Subcutaneous abdominal adipose tissue (tissue), 5 donors: ENCODE results near the gene KRT36.

ENCODE experiments used
- H3K27ac ChIP-seq: one replicate; pipeline ENCODE4 v1.7.0; 2013; ENCODE audit warnings: low read depth, mild to moderate bottlenecking, inconsistent platforms, low read length, moderate library complexity
- H3K27me3 ChIP-seq, 5 donors: one replicate each; pipeline ENCODE4 v1.7.0; 2013; ENCODE audit warnings: low read length in 5 of 5, inconsistent platforms in 1 of 5; ENCODE audit not compliant: control insufficient read depth in 5 of 5, insufficient read depth in 4 of 5
- H3K36me3 ChIP-seq, 5 donors: one replicate each; pipeline ENCODE4 v1.7.0; 2013; ENCODE audit warnings: low read length in 5 of 5; ENCODE audit not compliant: control insufficient read depth in 5 of 5, insufficient read depth in 5 of 5
- H3K4me1 ChIP-seq, 5 donors: one replicate each; pipeline ENCODE4 v1.7.0; 2013; ENCODE audit warnings: low read length in 5 of 5, mild to moderate bottlenecking in 3 of 5, moderate library complexity in 1 of 5; ENCODE audit not compliant: control insufficient read depth in 5 of 5, insufficient read depth in 5 of 5
- H3K4me3 ChIP-seq, 5 donors: one replicate each; pipeline ENCODE4 v1.7.0; 2013; ENCODE audit warnings: low read length in 5 of 5, low read depth in 1 of 5
- H3K9ac ChIP-seq, 5 donors: one replicate each; pipeline ENCODE4 v1.7.0; 2013; ENCODE audit warnings: low read length in 5 of 5, mild to moderate bottlenecking in 4 of 5, moderate library complexity in 3 of 5
- H3K9me3 ChIP-seq, 5 donors: one replicate each; pipeline ENCODE4 v1.7.0; 2013; ENCODE audit warnings: low read length in 5 of 5; ENCODE audit not compliant: control insufficient read depth in 5 of 5
- donor health status: healthy.
- donor health status: healthy.
- donor health status: healthy.
- donor health status: healthy.
- donor health status: healthy.

The KRT36 gene

DNA sequence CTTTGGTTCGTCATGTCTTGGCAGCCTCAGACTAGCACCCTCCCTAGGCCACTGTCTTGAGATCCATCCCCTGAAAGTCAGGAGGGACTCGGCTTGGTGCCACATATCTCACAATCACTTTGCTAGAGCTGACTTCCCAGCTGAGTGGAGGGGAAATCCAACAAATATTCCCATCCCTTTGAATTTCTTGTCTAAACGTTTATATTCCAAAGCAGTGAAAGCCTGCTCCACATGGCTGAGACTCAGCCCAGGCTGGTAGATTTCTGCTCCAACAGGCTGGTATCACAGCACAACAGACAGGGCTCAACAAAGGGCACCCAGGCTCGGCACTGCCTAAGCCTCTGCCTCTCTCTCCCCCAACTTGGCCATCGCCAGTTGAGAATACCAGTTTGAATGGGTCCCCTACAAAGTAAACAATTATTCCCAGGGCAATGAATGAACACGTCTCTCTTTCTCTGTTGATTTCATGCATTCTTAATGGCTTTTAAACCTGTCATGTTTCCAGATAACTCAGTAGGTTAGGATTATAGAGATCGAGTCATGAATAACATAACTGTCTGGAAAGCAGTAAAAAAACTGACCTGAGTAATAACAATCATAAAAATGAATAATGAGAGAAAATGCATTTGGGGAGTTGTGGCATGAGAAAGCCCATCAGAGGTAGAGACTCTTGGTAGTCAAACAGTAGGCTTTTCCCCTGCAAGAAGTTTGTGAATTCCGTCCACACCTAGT is 14.7 kb upstream of the KRT36 start:
- H3K4me3 ChIP-seq, result no peak overlapping the region
- no peak overlapping the region for H3K9ac ChIP-seq
- H3K36me3 ChIP-seq, result no peaks in the 10 kb centered on the region
- no peak overlapping the region for H3K27ac ChIP-seq
- no peaks in the 10 kb centered on the region for H3K9me3 ChIP-seq
- no peaks in the 10 kb centered on the region for H3K4me1 ChIP-seq
- H3K27me3 ChIP-seq, result peaks cover 2 to 14% (median 7%) of the 10 kb centered on the region in 5 donors

- H3K36me3 ChIP-seq, result no peaks in the 10 kb centered on the region
- H3K27ac ChIP-seq, result no peak overlapping the region
Measured at GRCh38 chr17:41503202-41503601, 13.5 kb upstream of the KRT36 start.

DNA sequence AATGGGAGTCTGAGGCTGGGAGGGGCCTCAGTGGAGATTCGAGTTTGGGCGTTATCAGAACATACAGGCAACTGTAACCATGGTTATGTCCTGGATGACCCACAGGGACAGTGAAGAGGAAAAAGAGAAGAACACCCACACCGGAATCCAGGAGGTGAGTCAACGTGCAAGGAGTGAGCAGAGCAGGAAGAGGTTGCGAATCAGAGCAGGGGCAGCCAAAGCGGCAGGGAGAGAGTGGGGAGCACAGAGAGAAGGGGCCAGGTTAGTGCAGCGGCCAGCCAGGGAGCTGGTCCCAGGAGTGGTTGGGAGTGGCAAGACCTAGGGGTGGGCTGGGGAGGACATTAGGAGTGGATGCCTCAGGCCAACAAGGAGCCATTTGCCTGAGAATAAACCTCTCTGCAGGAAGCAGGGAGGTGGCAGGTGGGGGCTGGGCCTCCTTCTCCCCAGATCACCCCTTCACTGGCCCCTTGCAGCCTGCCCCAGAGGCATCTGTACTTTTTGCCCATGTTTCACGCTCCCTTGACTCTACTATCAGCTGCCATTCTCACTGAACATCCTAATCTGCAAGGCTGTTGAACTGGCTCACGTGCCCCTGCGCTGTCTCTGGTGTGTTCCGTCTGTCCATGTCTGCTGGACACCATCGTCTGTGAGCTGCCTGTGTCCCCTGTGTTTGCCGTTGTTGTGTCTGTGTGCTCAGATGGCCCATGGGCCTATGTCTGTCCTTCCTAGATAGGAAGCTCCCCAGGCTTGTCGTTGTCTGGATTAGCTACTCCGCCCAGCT is 10.6 kb upstream of the KRT36 start:
- H3K36me3 ChIP-seq, result no peaks in the 10 kb centered on the region
- H3K4me3 ChIP-seq, result no peak overlapping the region
- no peaks in the 10 kb centered on the region for H3K9me3 ChIP-seq
- no peak overlapping the region for H3K27ac ChIP-seq
- peaks cover 0 to 15% (median 10%) of the 10 kb centered on the region in 5 donors for H3K27me3 ChIP-seq
- no peak overlapping the region for H3K9ac ChIP-seq
- H3K4me1 ChIP-seq, result peaks cover 0 to 12% (median 4%) of the 10 kb centered on the region in 5 donors

More at GRCh38 chr17:41503202-41503601, 13.5 kb upstream of the KRT36 start:
- Histone ChIP-seq H3K9ac (no peak overlapping the region), H3K4me3 (no peak overlapping the region), H3K27me3 (peaks cover 3 to 17% (median 9%) of the 10 kb centered on the region in 5 donors), H3K9me3 (no peaks in the 10 kb centered on the region), H3K4me1 (peaks cover 0 to 6% (median 0%) of the 10 kb centered on the region in 5 donors)

DNA sequence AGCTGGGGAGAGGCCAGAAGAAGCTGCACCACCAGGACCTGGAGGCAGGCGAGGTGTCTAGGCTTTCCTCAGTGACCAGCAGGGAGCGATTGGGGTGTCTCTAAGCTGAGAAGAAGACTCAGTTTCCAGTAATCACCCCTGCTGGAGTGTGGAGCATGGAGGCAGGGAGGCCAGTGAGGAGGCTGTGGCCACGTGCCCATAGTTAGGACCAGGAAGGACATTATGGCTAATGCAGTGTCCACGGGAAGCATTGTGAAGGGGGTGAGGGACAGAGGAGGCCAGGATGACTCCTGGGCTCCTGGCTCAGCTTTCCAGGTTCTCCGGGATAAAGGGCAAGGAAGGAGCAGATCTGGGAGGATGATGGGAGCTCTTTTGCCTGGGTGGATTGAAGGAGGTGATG is 10.0 kb upstream of the KRT36 start:
- H3K4me1 ChIP-seq, result peaks cover 0 to 12% (median 4%) of the 10 kb centered on the region in 5 donors
- H3K4me3 ChIP-seq, result no peak overlapping the region
- H3K36me3 ChIP-seq, result no peaks in the 10 kb centered on the region
- H3K27ac ChIP-seq, result no peak overlapping the region
- H3K27me3 ChIP-seq, result peaks cover 0 to 15% (median 10%) of the 10 kb centered on the region in 5 donors
- no peak overlapping the region for H3K9ac ChIP-seq
- H3K9me3 ChIP-seq, result no peaks in the 10 kb centered on the region

DNA sequence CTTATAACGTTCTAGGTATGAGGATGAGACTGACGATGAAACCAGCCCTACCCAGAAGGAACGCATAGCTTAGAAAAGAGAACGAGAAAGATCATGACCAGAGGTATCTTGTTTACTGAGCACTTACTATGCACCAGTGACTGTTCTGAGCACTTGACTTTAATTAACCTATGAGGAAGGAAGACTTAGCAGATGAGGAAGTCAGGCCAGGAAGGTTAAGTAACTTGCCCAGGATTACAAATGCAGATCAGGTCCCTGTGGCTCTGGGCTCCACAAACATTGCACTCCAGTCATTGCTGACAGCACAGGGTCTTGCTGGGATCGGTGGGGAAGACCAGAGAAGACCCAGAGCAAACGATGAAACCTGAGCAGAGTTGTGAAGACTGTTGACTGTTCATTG is 8.6 kb upstream of the KRT36 start:
- Histone ChIP-seq H3K27me3 (peaks cover 0 to 15% (median 10%) of the 10 kb centered on the region in 5 donors), H3K27ac (no peak overlapping the region), H3K9ac (no peak overlapping the region), H3K4me3 (no peak overlapping the region), H3K9me3 (no peaks in the 10 kb centered on the region), H3K36me3 (no peaks in the 10 kb centered on the region), H3K4me1 (peaks cover 0 to 14% (median 4%) of the 10 kb centered on the region in 5 donors)

GRCh38 chr17:41496803-41497484 is 7.2 kb upstream of the KRT36 start:
- Histone ChIP-seq H3K4me1 (peaks cover 0 to 26% (median 15%) of the 10 kb centered on the region in 5 donors), H3K27ac (no peak overlapping the region), H3K9me3 (no peaks in the 10 kb centered on the region), H3K9ac (no peak overlapping the region), H3K36me3 (no peaks in the 10 kb centered on the region), H3K27me3 (peaks cover 0 to 15% (median 10%) of the 10 kb centered on the region in 5 donors), H3K4me3 (peak overlapping the region in 1 of 5 donors; percentile 7)

DNA sequence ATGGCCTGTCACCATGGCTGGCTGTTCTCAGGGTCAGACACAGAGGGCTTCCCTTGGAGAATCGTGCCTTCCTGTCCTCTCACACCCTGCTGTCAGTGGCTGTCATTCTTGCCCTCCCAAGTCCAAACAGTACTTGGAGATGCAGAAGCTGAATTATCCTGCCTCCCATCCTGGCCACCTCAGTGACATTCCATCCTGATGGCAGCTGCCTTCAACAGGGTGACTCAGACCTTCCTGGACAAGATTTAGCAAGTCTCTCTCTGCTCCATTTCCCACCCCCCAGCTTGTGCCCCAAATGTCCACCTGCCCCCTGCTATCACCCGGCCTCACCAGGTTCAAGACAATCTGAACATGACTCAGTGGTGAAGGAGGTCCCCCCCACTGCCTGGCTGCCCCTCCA is 4.8 kb upstream of the KRT36 start:
- H3K4me1 ChIP-seq, result peaks cover 0 to 30% (median 15%) of the 10 kb centered on the region in 5 donors
- H3K27me3 ChIP-seq, result peaks cover 0 to 12% (median 0%) of the 10 kb centered on the region in 5 donors
- no peaks in the 10 kb centered on the region for H3K36me3 ChIP-seq
- H3K27ac ChIP-seq, result no peak overlapping the region
- H3K4me3 ChIP-seq, result no peak overlapping the region
- H3K9me3 ChIP-seq, result no peaks in the 10 kb centered on the region
- H3K9ac ChIP-seq, result no peak overlapping the region

DNA sequence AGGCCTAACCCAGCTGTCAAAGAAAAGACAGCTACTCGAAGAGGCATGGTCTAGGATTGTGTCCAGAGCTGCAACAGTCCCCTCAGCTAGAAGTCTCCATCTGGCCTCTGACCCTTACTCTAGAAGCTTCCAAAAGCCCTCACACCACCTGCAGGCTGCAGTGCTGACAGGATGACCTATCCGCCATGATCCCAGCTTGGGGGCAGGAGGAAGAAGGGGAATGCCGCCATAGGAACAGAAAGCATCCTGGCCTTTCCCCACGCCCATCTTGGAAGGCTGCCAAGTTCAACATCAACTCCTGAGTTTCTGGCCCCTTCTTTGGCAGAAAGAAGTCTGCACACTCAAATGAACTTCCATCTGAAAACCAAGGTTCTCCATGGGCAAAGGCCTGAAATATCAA is 3.1 kb upstream of the KRT36 start:
- Histone ChIP-seq H3K4me1 (peaks cover 0 to 24% (median 15%) of the 10 kb centered on the region in 5 donors), H3K27me3 (peaks cover 0 to 8% (median 0%) of the 10 kb centered on the region in 5 donors), H3K9me3 (no peaks in the 10 kb centered on the region), H3K9ac (no peak overlapping the region), H3K36me3 (no peaks in the 10 kb centered on the region), H3K4me3 (no peak overlapping the region), H3K27ac (no peak overlapping the region)

DNA sequence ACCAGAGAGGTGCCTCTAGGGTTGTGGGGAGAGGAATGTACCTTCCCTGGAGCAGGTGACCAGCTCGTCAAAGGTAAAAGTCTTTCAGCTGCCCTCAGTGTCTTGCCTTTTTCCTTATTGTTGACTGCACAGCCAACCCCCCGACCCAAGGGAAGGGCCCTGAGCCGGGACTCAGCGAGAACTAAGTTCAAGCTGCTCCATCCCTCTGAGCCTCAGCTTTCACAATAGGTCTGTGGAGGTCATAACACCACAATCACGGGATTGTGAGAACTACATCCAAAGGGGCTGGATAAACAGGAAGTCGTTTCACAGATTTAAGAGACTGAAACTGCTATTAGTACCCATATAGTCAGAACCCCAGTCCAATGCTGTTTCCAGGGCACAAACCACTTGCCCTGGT is 2.6 kb upstream of the KRT36 start:
- H3K36me3 ChIP-seq, result no peaks in the 10 kb centered on the region
- no peak overlapping the region for H3K27ac ChIP-seq

More for the DNA sequence above, 2.6 kb upstream of the KRT36 start:
- peaks cover 0 to 6% (median 1%) of the 10 kb centered on the region in 5 donors for H3K27me3 ChIP-seq
- peaks cover 0 to 24% (median 15%) of the 10 kb centered on the region in 5 donors for H3K4me1 ChIP-seq
- no peaks in the 10 kb centered on the region for H3K9me3 ChIP-seq
- no peak overlapping the region for H3K4me3 ChIP-seq
- H3K9ac ChIP-seq, result no peak overlapping the region
